HG02852 (cell line): Measurements from ENCODE around the gene SLC25A22.

Experiments
- ATAC-seq: cut with Tn5 transposase; IDR thresholded peaks from one replicate; pipeline ENCODE4 v1.9.1; 2021; ENCODE audit warnings: mild to moderate bottlenecking, moderate library complexity; ENCODE audit not compliant: unreplicated experiment

SLC25A22 gene

DNA sequence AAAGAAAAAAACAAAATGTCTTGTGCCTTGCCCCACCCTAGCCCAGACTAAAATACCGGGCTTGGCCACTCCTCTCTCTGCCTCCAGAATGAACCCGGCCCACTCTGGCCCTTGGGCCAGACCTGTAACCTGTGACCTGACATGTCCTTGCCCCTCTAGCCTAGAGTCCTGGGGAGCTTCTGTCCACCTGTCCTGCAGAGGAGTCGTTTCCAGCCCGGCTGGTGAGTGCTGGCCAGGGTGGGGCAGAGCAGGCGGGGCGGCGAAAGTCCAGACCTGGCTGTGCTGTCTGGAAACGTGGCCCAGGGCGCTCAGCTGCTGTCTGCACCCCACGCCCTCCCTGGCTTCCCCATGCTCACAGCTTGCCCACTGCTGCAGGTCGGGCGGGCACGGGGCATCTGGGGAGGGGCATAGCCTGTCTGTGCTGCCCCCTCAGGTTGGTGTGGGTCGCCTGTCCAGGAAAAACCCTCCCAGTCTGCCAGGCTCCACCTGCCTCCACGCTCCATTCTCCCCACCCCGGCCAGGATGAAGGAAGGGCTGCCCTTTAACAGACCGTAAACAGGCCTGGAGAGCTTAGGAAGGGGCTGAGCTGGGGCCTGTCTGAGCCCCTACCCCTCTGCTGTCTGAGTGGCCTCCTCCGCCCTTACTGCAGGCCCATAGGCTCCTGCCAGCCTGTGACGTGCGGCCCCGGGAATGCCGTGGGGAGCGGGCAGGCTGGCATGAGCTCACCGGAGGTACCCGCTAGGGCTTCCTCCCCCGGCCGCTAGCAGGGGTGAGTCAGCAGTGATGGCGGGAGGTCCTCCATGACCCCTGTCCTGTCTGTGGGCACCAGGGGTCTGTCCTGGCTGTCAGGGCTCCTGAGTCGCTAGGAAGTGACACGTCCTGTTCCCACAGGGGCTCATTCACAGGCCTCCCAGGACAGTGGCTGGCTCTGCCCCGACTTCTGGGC lies 36.6 kb upstream of the SLC25A22 start:
- no peak for ATAC-seq

DNA sequence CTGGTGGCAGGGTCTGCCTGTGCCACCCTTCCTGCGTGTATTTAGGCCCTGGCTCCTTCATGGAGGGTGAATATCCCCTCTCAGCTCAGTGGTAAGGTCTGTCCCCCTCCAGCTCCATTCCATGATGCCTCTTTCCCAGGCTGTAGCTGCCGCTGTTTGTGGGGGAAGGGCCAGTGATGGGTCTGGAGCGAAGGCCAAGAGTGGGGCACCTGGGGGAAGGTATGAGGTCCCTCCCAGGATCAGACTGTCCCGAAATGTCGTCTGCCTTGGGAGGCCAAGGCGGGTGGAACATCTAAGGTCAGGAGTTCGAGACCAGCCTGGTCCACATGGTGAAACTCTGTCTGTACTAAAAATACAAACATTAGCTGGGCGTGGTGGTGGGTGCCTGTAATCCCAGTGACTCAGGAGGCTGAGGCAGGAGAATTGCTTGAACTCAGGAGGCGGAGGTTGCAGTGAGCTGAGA lies 35.8 kb upstream of the SLC25A22 start:
- ATAC-seq: no peak

DNA sequence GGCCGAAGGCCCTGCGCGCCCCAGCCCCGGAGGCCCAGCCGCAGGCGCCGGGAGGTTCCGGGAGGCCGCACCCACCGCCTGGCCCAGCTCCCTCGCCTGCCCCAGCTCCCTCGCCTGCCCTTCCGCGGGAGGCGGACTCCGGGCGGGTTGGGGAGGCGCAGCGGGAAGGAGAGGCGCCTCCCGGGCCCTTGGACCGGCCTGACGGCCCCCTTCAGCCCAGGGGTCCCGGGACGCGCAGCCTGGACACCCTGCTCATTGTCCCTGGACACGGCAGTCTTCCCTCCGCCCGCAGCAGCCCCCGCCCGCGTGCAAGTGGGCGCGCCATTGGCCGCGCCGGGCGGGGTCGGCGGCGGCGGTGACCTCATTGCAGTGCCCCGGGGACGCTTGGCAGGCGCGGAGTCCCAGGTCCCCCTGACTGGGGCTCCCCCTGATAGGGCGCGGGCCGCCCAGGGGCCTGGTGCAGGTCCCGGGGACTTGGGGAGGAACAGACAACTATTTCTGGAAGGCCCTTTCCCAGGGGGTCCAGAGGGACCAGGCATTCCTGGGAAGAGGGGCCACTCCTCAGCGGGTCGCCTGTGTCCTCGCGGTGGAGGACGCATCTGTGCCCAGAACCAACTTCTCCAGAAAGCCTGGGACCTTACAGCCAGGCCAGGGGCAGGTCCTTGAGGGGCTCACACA lies 35.2 kb upstream of the SLC25A22 start:
- ATAC-seq: no peak

DNA sequence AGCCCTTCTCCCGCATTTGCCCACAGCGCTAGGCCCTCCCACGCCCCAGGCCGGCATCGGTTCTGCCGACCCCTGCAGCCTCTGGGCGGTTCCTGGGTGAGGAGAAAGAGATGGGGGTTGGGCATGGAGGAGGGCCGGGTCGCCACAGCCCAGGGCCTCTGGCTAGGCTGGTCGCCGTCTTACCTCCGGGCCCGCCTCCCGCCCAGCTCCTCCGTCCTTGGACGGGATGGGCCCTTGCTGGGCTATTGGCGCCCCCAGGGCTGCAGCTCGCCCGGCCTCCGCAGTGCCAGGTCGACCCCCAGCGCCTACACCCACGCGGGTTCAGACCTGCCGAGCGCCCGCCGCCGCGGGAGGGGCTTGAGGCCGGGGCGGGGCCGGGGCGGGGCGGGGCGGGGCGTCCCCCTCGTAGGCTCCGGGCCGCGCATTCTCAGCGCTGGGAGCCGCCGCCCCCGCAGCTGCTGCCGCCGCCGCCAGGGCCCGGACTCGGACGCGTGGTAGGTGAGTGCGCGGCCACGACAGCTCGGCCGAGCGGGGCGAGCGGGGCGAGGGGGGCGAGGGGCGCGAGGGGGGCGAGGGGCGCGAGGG lies 34.5 kb upstream of the SLC25A22 start, which contains the start of gene CD151:
Gene CD151, plus strand, starts transcription at position 424 of the 585 bp plus-strand sequence. CDS start 3,118 bp downstream, outside the sequence.
- ATAC-seq: no peak

DNA sequence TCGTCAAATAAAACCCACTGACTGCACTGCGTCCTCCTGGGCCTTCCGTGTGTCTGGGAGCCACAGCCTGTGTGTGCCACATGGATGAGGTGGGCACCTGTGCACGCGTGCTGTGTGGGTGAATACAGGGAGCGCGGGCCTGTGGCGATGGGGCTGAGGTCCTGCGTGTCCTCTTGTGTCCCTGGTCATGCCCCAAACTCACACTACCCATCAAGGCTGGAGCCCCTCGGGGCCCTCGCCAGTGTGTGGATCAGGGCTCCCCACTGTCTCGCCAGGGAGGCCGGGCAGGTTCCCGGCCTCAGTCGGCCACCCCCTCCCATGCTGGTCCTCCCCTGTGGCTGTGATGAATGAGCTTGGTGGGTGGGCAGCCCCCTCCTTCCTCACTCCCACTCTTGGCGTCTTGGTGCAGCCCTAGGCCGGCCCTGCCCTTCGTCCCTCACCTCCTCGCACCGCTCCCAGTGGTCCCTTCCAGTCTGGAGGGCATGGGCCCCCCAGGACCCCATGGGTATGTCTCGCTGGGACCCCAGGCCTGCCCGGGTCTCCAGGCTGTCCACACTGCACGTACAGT lies 34.0 kb upstream of the SLC25A22 start:
- no peak for ATAC-seq

DNA sequence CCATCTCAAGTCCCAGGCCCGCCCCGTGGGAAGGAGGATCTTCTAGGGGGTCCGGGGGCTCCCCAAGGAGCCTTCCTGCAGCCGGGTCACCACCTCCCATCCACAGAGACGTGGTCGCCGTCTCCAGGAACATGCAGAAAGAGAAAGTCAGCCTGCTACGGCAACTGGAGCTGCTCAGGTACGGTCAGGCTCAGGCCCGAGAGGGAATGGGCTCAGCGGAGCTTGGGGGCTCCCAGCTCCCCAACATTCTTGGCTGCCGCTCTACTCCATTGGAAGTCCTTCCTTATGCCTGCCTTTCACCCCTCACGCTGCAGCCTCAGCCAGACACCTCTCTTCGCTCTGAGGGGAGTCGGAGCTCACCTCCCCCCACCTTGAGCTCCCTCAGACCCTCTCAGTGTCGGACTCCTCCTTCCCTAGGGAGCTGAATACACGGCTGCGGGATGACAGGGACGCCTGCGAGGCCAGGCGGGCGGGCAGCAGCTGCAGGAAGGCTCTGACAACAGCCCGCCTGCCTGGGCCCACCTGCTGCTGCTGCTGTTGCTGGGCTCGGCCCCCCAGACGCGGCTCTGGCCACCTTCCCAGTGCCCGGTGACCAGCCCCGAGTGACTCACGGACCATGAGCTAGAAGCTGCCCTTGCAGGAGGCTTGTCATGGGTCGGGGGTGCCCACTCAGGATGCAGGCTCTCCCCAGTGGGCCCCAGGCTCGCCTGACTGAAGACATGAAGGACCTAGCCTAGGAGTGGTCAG lies 33.2 kb upstream of the SLC25A22 start:
- no peak for ATAC-seq

DNA sequence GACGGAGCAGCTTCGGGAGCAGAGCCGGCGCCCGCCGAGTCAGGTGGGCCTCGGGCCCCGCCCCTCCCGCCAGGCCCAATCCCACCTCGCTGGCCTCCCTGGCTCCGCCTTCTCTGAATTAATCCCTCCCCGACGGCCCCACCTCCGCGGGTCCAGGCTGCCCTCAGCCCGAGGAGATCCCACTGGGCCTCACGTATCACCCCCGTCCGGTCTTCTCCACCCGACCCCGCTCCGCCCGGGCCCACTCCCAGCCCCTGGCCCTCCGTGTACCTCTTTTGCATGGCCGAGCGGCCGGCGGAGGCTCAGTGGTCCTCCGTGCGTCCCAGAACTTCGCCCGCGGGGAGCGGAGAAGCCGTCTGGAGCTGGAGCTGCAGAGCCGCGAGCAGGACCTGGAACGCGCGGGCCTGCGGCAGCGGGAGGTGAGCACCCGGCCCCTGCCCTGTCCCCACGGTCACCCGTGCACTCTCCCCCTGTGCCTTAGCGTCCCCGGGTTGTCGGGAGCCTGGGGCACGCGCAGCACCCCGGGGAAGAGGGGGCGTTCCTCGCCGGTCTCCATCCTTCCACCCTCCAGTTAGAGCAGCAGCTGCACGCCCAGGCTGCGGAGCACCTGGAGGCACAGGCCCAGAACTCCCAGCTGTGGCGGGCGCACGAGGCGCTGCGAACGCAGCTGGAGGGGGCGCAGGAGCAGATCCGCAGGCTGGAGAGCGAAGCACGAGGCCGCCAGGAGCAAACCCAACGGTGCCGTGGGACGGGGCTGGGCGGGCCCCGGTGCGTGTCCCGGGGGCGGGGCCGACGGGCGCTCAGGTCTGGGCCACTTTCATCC lies 32.4 kb upstream of the SLC25A22 start:
- ATAC-seq: no peak

DNA sequence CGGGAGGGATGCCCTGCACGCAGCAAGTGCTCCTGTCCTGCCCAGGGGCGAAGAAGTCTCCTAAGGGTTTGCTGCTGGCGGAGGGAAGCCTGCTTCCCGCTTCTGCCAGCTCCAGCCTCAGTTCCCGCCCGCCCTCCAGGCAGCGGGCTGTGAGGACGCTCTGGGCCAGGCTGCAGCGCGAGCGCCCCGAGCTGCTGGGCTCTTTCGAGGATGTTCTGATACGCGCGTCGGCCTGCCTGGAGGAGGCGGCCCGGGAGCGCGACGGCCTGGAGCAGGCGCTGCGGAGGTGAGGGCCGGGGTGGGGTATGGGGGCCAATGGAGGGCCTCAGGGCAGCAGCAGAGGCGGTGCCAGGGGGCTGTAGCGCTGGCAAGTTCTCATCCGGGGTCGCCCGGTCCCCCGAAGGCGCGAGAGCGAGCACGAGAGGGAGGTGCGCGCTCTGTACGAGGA lies 31.8 kb upstream of the SLC25A22 start:
- ATAC-seq: no peak

DNA sequence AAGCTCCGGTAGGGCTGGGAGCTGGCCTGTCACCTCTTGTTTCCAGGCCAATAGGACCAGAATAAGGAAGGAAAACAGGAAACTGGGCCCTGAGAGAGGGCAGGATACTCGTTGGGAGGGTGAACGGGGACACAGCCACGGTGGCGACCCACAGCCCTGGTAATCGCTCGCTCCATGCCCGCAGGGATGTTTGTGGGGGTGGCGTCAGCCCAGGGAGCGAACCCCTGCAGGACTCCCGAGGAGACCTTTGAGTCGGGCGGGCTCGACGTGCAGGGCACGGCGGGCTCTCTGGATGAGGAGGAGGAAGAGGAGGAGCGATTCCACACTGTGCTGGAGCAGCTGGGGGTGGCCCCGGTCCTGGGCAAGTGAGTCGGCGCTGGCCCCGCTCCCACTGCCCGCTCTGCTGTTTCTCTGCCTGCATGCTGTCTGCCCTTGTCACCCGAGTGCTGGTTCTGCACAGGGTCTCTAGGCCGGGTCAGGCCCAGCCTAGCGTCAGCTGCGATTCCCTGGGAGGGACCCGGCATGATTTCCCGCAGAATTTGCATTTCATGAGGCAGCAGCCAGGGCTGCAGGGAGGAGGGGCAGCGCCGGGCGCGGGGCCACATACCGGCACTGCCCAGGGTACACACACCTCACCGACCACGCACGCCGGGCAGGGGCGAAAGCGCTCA lies 31.2 kb upstream of the SLC25A22 start:
- ATAC-seq: no peak

DNA sequence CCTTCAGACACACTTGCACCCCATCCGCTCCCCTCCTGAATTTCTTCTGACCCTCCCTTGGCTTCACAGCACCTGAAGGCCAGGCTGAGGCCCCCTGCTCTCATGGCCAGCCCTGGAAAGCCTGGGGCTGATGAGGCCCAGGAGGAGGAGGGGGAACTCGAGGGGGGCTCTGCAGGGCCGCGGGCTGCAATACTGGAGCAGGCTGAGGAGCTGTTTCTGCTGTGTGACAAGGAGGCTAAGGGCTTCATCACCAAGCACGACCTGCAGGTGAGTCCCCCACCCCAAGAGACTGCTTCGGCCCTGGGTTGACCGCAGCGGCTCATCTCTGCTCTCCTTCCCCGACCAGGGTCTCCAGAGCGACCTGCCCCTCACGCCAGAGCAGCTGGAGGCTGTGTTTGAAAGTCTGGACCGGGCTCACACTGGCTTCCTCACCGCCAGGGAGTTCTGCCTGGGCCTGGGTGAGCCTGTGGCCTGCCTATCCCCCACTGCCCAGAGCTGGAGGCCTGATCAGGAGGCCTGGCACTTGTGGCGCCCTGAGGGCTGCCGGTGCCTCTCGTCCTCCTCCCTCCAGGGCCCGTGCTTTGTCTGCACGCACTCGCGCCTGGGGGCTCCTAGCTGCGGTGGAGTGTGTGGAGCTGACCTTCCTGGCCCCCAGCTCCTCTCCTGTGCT lies 30.6 kb upstream of the SLC25A22 start:
- no peak for ATAC-seq

DNA sequence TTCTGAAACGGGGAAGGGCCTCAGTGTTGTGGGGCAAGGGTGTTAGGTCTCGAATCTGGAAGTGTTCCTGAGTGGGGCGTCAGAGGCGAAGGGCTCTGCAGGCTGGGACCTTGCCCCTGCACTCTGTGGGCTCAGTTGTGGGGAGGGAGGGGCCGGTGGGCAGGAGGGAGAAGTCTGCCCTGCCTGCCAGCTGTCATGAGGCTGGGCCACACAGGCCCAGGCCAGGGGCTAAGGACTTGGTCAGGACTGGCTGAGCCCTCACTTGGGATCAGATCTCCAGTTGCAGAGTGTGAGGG lies 29.8 kb upstream of the SLC25A22 start, which contains the start of gene CRACR2B:
Gene CRACR2B, plus strand, starts transcription at position 23 of the 296 bp plus-strand sequence. CDS start 689 bp downstream, outside the sequence.
- ATAC-seq: no peak

DNA sequence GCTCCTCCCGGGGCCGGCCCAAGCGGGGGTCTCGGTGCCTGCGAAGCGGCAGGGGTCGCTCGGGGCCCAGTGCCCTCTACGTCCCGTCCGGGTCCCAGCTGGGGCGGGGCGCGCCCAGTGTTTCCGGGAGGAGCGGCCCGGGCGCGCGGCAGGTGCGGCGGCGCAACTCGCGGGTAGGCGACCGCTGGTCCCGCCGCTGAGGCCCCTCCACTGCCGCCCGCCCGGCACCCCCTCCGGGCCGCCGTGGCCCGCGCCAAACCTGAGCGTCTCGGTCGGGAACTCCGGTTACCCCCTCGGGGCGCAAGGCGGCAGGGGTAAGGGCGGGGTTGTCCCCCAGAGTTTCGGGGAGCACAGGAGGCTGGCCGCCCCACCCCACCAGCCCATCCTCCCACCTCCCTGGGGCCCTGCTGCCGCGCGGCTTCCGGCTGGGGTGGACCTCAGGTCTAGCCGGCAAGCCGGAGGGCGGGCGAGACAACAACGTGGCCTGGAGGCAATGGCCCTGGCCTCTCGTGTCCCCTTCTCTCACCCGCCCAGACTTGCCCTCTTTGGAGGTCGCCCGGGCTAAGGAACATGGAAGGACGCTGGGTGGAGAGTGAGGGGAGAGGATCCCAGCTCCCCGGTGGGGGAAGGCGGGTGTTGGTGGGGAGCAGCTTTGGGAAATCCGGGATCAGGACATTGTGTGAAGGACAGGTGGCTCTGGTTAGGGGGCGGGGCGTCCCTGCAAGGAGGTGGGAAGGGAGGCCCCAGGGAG lies 29.2 kb upstream of the SLC25A22 start:
- ATAC-seq: no peak

DNA sequence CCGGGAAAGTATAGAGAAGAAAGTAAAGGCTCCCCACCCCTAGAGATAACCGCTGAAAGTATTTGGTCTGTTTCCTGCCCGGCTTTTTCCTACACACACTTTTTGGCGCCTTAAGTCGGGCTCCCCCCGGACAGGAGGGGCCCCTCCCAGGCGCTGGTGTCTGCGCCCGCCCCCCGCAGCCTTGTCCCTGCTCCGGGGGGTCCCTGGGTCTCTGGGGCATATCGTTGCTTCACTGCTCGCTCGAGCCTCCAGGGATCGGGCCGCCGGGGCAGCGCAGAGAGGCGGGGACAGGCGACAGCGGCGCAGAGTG lies 28.7 kb upstream of the SLC25A22 start:
- ATAC-seq: no peak

DNA sequence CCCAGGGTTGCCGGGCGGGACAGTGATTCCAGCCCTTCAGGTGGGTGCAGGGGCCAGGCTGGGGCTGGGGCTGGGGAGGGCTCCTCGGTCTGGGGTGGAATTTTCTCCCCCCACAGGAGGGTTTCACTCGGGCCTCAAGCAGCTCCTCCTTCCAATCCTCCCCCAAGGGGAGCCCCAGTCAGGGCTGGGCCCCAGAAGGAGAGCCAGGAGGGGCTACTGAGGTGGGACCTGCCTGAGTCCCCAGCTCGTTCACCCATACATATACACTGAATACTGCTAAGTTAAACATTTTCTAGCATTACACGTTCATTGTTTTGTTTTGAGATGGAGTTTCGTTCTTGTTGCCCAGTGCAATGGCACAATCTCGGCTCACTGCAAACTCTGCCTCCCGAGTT lies 28.1 kb upstream of the SLC25A22 start:
- no peak for ATAC-seq

DNA sequence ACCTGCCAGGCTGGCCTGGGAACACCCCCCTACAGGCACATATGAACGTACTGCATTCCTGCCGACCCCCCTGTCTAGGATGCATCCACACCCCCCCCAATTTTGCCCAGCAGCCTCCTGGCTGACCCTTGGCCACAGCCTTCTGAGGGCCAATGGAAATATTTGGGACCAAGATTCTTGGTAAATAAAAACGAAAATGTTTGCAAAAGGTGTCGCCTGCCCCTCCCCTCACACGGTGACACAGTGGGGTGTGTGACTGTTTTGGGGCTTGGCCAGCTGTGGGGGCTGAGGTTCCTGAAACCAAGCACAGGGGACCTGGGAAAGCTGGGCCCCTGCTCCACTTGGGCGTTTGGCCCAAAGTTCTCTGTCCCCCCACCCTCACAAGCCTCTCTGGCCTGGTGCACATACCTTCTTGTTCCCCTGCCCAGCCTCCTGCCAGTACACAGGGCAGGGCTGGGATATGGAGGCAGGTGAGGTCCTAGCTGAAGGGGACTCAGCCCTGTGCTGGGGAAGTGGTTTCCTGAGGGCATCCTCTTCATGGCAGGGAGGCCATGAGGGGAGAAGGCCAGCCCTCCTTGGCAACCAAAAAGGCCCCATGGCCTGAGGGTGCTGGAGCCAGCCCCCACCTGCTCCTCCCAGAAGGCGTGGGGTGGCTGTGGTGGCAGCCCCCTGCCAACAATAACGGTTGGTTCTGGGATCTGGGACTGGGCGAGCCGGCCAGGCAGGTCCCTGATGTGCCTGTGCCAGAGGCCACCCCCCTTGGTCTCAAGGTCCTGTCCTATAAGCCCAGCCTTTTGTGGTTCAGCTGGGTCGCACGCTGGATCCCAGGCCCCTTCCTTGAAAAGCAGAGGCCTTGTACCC lies 27.5 kb upstream of the SLC25A22 start:
- ATAC-seq: no peak

DNA sequence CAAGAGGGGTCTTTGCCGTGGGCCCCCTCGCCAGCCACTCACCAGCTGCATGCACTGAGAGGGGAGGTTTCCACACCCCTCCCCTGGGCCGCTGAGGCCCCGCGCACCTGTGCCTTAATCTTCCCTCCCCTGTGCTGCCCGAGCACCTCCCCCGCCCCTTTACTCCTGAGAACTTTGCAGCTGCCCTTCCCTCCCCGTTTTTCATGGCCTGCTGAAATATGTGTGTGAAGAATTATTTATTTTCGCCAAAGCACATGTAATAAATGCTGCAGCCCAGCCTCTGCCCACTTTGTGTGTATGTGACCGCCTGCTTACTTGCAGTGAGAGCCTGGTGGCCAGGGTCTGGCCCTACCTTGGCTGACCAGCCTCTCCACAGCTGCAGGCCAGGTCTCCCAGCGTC lies 26.9 kb upstream of the SLC25A22 start:
- ATAC-seq: no peak

DNA sequence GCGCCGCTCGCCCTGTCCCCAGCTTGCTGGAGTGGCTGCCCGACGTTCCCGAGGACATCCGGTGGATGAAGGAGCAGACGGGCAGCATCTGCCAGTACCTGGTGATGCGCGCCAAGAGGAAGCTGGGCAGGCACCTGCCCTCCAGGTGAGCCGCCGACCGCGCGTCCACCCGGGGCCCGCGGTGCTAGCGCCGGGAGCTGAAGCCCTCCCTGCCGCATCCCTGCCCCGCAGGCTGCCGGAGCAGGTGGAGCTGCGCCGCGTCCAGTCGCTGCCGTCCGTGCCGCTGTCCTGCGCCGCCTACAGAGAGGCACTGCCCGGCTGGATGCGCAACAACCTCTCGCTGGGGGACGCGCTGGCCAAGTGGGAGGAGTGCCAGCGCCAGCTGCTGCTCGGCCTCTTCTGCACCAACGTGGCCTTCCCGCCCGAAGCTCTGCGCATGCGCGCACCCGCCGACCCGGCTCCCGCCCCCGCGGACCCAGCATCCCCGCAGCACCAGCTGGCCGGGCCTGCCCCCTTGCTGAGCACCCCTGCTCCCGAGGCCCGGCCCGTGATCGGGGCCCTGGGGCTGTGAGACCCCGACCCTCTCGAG lies 26.3 kb upstream of the SLC25A22 start:
- no peak for ATAC-seq
